ENCODE results near the gene METTL1. TPM values are rescaled to one million over a fixed set of nuclear protein-coding genes. Genes with fewer than 3 reads are reported as not detected.

The METTL1 gene
- 4.7 and 6.6 TPM in 2 replicates for total RNA-seq

GRCh38 chr12:57771873-57772428 lies at the start of gene METTL1:
METTL1 (minus strand) TSS chr12:57772105; CDS start chr12:57772083, 22 bp downstream.

GRCh38 chr12:57782608-57783465 lies 10.9 kb upstream of the METTL1 start, which contains the start of gene TSFM:
TSFM (plus strand) TSS chr12:57782787; CDS start chr12:57782802, 15 bp downstream.

GRCh38 chr12:57772429-57773322 lies 771 bp upstream of the METTL1 start, which contains the start of gene EEF1AKMT3:
EEF1AKMT3 (plus strand) TSS chr12:57772614; CDS start chr12:57772725, 111 bp downstream.

GRCh38 chr12:57766464-57767304 lies 5.2 kb downstream of the METTL1 start, which contains the start of gene CYP27B1:
CYP27B1 (minus strand) TSS chr12:57767078; CDS start chr12:57767041, 37 bp downstream.

GRCh38 chr12:57754411-57755193 lies 17.3 kb downstream of the METTL1 start, which contains the start of gene MARCHF9:
MARCHF9 (plus strand) TSS chr12:57755103; CDS start chr12:57755529, 426 bp downstream.

GRCh38 chr12:57751788-57752667 lies 19.9 kb downstream of the METTL1 start, which contains the start of gene CDK4:
CDK4 (minus strand) TSS chr12:57752310; CDS start chr12:57751717, 593 bp downstream.

GRCh38 chr12:57744777-57745484 lies 27.0 kb downstream of the METTL1 start, which contains the start of gene TSPAN31:
TSPAN31 (plus strand) TSS chr12:57745039; CDS start chr12:57745155, 116 bp downstream.

GRCh38 chr12:57738661-57739237 lies 33.2 kb downstream of the METTL1 start, which contains the start of gene AGAP2:
AGAP2 (minus strand) TSS chr12:57738742; CDS start chr12:57738246, 496 bp downstream.

Small RNA genes lying within 50 kb of the gene (small RNA-seq; reads per million reads assigned to genes)
- not detected for gene RNU6-1083P

Other genes starting within 250 kb of the METTL1 start
- 9.1 and 9.4 TPM in 2 replicates for gene MBD6, start 249.3 kb downstream of the METTL1 start, total RNA-seq
- 127 and 153 TPM in 2 replicates for gene DCTN2, start 224.9 kb downstream of the METTL1 start, total RNA-seq
- under 0.01 and 0.11 TPM in 2 replicates for gene KIF5A, start 222.1 kb downstream of the METTL1 start, total RNA-seq
- 24.7 and 93.9 TPM in 2 replicates for gene PIP4K2C, start 180.9 kb downstream of the METTL1 start, total RNA-seq
- 16.1 and 20.0 TPM in 2 replicates for gene DTX3, start 167.3 kb downstream of the METTL1 start, total RNA-seq
- 6.0 and 22.4 TPM in 2 replicates for gene ARHGEF25, start 160.7 kb downstream of the METTL1 start, total RNA-seq
- 0.22 and 0.39 TPM in 2 replicates for gene B4GALNT1, start 138.9 kb downstream of the METTL1 start, total RNA-seq
- gene OS9, start 78.0 kb downstream of the METTL1 start, total RNA-seq = 214 and 236 TPM in 2 replicates
- 0.33 and 0.39 TPM in 2 replicates for gene AGAP2, start 33.4 kb downstream of the METTL1 start, total RNA-seq
- gene TSPAN31, start 27.1 kb downstream of the METTL1 start, total RNA-seq = 51.8 and 80.0 TPM in 2 replicates
- gene CDK4, start 19.8 kb downstream of the METTL1 start, total RNA-seq = 150 and 200 TPM in 2 replicates
- 1.8 and 2.0 TPM in 2 replicates for gene MARCHF9, start 17.0 kb downstream of the METTL1 start, total RNA-seq
- 2.9 and 3.9 TPM in 2 replicates for gene CYP27B1, start 5.0 kb downstream of the METTL1 start, total RNA-seq
- gene EEF1AKMT3, start 509 bp upstream of the METTL1 start, total RNA-seq = 6.3 and 6.6 TPM in 2 replicates
- 10.6 and 12.3 TPM in 2 replicates for gene TSFM, start 10.7 kb upstream of the METTL1 start, total RNA-seq
- gene AVIL, start 46.6 kb upstream of the METTL1 start, total RNA-seq = 1.1 and 2.7 TPM in 2 replicates
- gene CTDSP2, start 74.6 kb upstream of the METTL1 start, total RNA-seq = 51.9 and 76.6 TPM in 2 replicates
- gene ATP23, start 169.5 kb upstream of the METTL1 start, total RNA-seq = 3.9 and 9.1 TPM in 2 replicates

Measured in placental epithelial cell (primary cell).